NCI-H510A (cell line): ENCODE results near the gene ESYT3.
"Not testable (repeated sequence)": the region's sequence is repeated elsewhere in the genome, so short reads cannot be mapped to it uniquely, and the experiment has no call there.

Source experiments
- DNase-seq: peaks from one replicate; lab custom pipeline; 2025; lab: John Stamatoyannopoulos, UW

ESYT3 gene

GRCh38 chr3:138408751-138409570, 25.5 kb upstream of the ESYT3 start:
- no peak for DNase-seq

DNA sequence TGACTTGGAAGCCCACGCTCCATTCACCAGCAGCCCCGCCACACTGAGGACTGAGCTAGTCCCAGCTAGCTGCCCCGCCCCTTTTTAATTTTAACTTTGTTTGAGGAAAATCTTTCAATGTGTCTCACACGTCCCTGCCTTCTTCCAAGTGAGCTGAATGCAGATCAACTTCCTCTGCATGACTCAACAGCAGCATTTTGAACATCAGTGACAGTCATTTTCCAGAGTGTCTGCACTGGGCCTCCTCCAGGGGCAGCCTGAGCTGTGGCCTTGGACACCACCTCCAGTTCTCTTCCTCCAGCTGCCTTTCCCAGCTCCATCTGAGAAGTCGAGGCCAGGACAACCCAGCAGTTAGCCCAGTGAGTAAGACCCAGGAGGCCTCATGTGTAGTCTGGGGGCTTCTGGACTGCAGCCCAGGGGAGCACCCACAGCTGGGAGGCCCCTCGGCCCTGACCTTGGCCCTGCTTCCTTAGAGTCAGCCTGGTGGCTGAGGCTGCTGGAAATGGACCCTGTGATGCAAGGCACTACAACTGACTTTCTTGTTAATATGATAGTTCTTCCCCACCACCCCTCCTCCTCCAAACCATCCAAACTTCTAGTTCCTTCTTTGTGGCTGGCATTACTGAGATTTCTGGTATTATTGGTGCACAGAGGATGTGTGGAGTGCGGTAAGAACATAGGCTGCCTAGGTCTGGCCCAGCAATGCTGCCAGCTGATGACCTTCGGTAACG, 21.4 kb upstream of the ESYT3 start:
- no peak for DNase-seq

GRCh38 chr3:138416236-138416635, 18.2 kb upstream of the ESYT3 start:
- not testable (repeated sequence) for DNase-seq

- DNase-seq: peak; percentile 62
These were observed 16.8 kb upstream of the ESYT3 start for GRCh38 chr3:138417559-138417982.

DNA sequence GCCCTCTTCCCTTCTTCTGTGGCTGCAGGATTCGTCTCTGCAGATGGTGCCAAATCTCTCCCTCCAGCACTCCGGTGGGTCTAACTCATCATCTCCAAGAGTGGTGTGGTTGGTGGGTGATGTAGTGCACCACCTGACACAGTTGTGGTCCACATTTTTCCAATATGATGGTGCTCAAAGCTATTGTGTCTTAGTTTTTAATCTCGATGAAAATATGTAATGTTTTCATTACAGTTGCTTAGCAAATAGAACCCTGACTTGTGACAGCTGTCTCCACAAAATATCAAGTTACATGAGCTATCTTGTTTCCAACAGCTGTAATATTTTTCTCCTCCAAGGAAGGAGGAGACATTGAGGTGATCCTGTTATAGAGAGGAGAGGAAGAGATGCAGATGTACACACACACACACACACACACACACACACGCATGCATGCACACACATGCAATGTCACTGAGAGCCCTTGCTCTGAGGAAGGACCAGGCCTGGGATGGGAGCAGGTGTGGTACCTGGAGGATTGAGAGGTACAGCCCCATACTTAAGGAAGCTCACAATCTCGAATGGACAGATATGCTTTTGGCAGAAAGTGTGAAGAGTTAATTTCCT, 15.7 kb upstream of the ESYT3 start:
- peak; percentile 27 for DNase-seq

DNA sequence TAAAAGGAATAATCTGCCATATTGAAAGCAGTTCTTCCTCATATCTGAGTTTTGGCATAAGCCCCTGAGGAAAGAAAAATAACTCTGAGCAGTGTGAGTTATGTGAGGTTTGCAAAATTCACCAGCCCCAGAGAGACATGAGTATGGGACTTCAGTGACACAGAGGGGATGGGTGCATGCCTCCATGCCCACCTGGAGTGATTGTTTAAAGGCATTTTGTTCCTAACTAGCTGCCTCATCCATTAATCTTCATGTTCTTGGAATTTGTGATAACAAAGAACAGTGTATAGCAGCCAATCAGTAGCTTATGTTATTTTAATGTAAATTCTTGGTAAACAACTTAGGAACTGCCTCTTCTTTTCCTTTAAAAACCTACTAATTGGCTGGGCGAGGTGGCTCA, 11.1 kb upstream of the ESYT3 start:
- DNase-seq: no peak

- DNase-seq: no peak
These were observed 10.1 kb upstream of the ESYT3 start for GRCh38 chr3:138424323-138424722.

- DNase-seq: no peak
These were observed 8.2 kb upstream of the ESYT3 start for GRCh38 chr3:138426211-138426610.

- not testable (repeated sequence) for DNase-seq
These were observed 7.7 kb upstream of the ESYT3 start for GRCh38 chr3:138426754-138427153.

DNA sequence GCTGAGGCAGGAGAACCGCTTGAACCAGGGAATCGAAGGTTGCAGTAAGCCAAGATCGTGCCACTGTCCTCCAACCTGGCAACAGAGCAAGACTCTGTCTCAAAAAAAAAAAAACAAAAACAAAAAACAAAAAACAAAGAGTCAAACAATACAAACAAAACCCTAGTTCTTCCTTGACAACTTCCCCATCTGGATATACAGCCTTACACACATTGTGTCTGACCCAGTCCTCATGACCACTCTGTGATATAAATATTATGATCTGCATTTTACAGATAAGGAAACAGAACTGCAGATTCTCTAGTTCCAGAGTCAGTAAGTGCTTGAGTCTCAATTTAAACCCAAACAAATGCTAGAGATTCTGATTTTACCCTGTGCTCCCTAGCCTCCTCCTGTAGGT, 4.8 kb upstream of the ESYT3 start:
- DNase-seq: no peak

DNA sequence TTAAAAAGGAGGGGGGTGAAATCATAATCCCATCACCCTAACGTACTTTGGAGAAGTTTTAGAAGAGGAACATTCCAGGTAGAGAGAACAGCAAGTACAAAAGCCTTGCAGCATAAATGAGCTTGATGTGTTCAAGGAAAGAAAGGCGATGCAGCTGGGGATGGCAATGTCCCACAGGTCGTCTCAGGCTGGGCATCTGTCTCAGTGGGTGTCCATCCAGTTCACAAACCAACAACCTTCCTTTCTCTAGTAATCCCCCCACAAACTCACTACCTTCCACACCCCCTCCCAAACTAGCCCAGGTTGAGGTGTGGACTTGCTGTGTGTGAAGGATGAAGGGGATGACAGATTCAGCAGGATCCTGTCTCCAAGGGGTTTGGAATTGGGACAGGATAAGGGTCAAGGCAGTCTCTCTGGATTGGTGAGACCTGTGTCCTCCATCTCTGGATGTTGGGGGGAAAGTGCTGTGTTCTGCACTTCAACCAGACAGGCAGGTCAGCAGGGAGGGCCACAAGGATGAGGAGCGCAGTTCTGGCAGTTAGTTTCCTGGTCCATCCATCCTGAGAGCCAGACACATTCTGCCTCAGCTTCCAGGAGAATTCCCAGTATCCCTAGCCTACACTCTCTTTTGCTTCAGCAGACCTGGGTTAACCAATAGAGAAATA, 1.7 kb upstream of the ESYT3 start:
- no peak for DNase-seq

DNA sequence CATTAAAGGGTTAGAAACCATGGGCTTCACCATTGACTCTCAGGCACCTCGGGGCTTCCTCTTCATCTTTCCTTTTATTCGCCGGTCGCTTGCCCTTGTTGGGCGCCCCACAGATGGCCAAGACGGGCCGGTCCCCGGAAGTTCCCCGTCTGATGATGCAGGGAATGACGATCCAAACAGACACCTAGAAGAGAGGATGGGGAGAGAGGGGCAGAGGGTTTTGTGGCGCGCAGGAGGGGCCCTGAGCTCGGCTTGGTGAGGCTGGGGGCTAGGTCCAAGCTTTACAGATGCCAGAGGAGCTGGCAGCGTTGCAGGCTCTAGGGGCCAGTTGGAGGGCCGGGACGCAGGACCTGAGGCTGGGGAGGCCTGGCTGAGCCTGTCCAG, 532 bp upstream of the ESYT3 start:
- no peak for DNase-seq

GRCh38 chr3:138434875-138435772, 708 bp downstream of the ESYT3 start:
- no peak for DNase-seq

GRCh38 chr3:138435840-138436239, 1.4 kb downstream of the ESYT3 start:
- no peak for DNase-seq

DNA sequence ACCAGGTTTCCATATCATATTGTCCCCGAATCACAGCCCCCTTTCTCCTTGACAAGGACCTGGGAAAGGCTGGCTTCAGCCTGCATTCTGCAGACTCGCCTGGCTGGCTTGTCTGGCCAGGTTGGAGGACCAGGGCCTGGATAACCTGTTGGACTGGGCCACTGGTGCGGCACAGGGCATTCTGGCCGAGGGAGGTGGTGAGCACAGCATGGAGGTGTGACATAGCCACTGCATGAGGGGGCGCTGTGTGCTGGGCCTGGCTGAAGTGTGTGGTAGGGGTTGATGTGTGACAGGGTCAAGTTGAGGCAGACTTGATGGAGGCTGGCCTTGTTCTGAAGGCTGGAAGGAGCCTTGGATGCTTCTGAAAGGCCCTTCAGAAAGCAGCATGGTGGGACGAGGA, 2.9 kb downstream of the ESYT3 start:
- DNase-seq: no peak

GRCh38 chr3:138438896-138439295, 4.5 kb downstream of the ESYT3 start:
- no peak for DNase-seq

DNA sequence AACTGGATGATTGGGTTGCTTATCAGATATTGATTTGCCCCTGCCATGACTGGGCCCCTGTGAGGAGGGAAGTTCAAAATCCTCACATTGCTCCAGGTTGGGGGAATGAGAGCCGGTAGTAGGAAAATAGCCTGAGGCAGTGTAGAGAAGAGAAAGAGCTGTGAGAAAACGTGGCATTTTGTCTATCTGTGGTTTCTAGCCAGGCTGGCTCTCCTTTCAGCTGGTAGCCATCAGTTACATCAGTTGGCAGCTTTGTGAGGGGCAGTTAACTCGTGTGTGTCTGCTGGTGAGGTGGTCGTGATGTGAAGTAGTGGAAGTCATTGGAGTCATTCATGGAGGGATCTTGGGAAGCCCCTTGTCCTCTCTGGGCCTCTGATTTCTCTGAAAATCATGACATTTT, 5.2 kb downstream of the ESYT3 start:
- no peak for DNase-seq

GRCh38 chr3:138440121-138440521, 5.7 kb downstream of the ESYT3 start:
- peak; percentile 40 for DNase-seq

DNA sequence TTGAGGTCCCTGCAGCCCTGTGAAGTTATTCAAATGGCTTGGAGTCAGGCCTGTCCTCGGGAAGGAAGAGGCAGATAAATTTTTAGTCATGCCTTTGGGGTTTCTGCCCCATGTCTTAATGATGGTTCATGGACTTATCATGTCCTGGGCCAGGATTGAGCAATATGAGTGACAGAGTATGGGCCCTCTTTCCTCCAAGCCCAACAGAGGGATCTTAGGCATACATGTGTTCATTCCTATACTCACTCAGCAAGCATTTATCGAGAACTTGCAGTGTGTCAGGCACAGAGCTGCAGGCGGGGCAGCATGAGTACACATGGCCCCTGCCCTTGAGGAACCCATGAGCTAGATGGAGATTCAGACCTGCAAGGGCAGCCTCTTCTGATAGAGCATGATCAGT, 6.2 kb downstream of the ESYT3 start:
- no peak for DNase-seq

DNA sequence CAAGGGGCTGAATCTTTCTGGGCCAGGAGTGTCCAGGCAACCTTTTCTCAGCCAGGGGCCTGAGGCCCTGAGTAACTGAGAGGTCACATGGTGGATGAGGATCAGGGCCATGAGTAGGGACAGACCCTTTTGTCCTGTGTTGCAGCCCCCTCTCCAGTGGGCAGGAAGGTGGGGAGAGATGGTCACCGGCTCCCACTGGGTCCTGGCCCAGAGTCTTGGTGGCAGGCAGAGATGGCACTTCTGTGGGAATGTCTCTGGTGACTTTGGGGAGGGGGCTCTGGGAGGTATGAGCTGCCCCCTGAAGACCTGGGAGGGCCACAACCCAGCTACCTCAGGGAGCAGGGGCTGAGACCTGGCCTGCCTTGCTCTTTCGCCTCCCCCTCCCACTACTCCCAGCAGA, 6.8 kb downstream of the ESYT3 start:
- no peak for DNase-seq

GRCh38 chr3:138441742-138442141, 7.3 kb downstream of the ESYT3 start:
- no peak for DNase-seq

DNA sequence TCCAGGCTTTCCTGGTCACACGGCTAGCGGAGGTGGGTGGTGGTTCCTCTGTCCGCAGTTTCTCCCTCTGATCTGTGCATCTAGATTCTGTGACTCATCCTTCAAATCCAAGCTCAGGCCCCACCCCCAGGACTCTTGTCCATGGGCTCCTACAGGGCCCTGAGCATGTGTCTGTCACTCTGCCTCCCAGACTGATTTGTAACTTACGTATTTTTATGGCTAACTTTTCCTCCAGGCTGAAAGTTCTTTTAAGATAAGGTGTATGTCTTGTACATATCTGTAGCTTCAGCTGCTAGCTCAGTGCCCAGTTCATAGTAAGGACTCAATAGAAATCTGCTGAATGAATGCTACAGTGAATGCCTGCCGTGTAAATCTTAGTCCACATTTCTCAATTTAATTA, 8.0 kb downstream of the ESYT3 start:
- DNase-seq: no peak
